Panc1 (cell line): ENCODE measurements around the gene TULP1. TPM values are rescaled to one million over a fixed set of nuclear protein-coding genes. Genes with fewer than 3 reads are reported as not detected.

Source experiments
- ATAC-seq: fragments of 200-7000 bp; cut with Tn5 transposase; 2 replicates; pipeline ENCODE4 v1.9.1; 2020; ENCODE audit warnings: mild to moderate bottlenecking, moderate library complexity
- BruUV-seq: library from RNA; stranded (reverse); fragments of 400-500 nt; replicated peaks from 2 replicates; lab custom pipeline; 2021; lab: Mats Ljungman, UMichigan
- CTCF ChIA-PET: fragments of 300-600 bp; sonication (Branson Sonifier 250); formaldehyde crosslinking; loops from one replicate; lab custom pipeline; 2022; ENCODE audit warnings: antibody characterized with exemption; lab: Charles Lee
- POLR2A ChIA-PET: fragments of 300-600 bp; sonication (Branson Sonifier 250); formaldehyde crosslinking; loops from one replicate; lab custom pipeline; 2022; ENCODE audit warnings: antibody characterized with exemption; lab: Charles Lee
- DNase-seq: peaks from one replicate; pipeline ENCODE4 v3.0.0-alpha.2; 2010; ENCODE audit warnings: low read depth, low spot score
- H3K27ac ChIP-seq: 2 replicates; pipeline ENCODE4 v1.5.1; 2011; ENCODE audit warnings: mild to moderate bottlenecking, low read length, inconsistent platforms
- H3K27me3 ChIP-seq: fragments of 200-500 bp; sonication (Bioruptor generic); 2 replicates; pipeline ENCODE4 v1.6.0; 2014; ENCODE audit warnings: low read length, inconsistent platforms; ENCODE audit not compliant: control insufficient read depth, insufficient read depth
- H3K36me3 ChIP-seq: fragments of 200-500 bp; sonication (Bioruptor generic); 2 replicates; pipeline ENCODE4 v1.5.1; 2014; ENCODE audit warnings: inconsistent platforms, mild to moderate bottlenecking, low read length, moderate library complexity; ENCODE audit not compliant: control insufficient read depth, insufficient read depth
- H3K4me1 ChIP-seq: 2 replicates; pipeline ENCODE4 v1.5.1; 2011; ENCODE audit warnings: inconsistent platforms, mild to moderate bottlenecking, low read length, moderate library complexity; ENCODE audit not compliant: control insufficient read depth, insufficient read depth
- H3K4me3 ChIP-seq, 2 experiments: 2 replicates each; pipeline ENCODE4 v1.5.1; 2011 to 2012; ENCODE audit warnings: low read depth in 2 of 2, low read length in 2 of 2, mild to moderate bottlenecking in 2 of 2, inconsistent platforms in 1 of 2, moderate library complexity in 1 of 2
- H3K9me3 ChIP-seq: fragments of 200-500 bp; sonication (Bioruptor generic); 2 replicates; pipeline ENCODE4 v1.5.1; 2014; ENCODE audit warnings: low read depth, mild to moderate bottlenecking, inconsistent platforms, low read length, moderate library complexity; ENCODE audit not compliant: control insufficient read depth, insufficient read depth
- CTCF ChIP-seq: fragments of 450-650 bp; IDR thresholded peaks from 2 replicates; pipeline ENCODE4 v1.5.1; 2017; ENCODE audit warnings: mild to moderate bottlenecking
- POLR2AphosphoS5 ChIP-seq: IDR thresholded peaks from 2 replicates; pipeline ENCODE4 v1.6.1; 2012; ENCODE audit warnings: mild to moderate bottlenecking, low read depth, low read length, moderate library complexity
- REST ChIP-seq, 2 experiments: IDR thresholded peaks; 2 replicates each; pipeline ENCODE4 v1.6.1; 2011 to 2012; ENCODE audit warnings: low read depth in 2 of 2, control low read depth in 1 of 2, low read length in 1 of 2, mild to moderate bottlenecking in 1 of 2, moderate library complexity in 1 of 2; ENCODE audit not compliant: insufficient read depth in 1 of 2
- SIN3A ChIP-seq: IDR thresholded peaks from 2 replicates; pipeline ENCODE4 v1.6.1; 2012; ENCODE audit warnings: low read depth, mild to moderate bottlenecking, low read length, moderate library complexity, borderline replicate concordance; ENCODE audit not compliant: insufficient read depth
- TCF7L2 ChIP-seq: IDR thresholded peaks from 2 replicates; pipeline ENCODE4 v1.6.1; 2011; ENCODE audit warnings: mild to moderate bottlenecking, low read depth, low read length, inconsistent platforms
- in situ Hi-C: cut with HindIII; loops from 2 replicates; pipeline ENCODE4 v1.10.0; 2016; ENCODE audit warnings: low sequenced_read_pairs, low pct_unique_long_range_greater_than_20kb
- intact Hi-C: fragments of 100-400 bp; cut with micrococcal nuclease; formaldehyde crosslinking; loops from one replicate; pipeline ENCODE4 v1.10.0; 2022; ENCODE audit not compliant: unreplicated experiment
- total RNA-seq: library from RNA; stranded (reverse); gene quantifications from one replicate; pipeline ENCODE4 v1.2.1, GENCODE V29; 2021; ENCODE audit not compliant: unreplicated experiment

TULP1 gene
- total RNA-seq, 1 experiment from 2014 or later, result not detected

- H3K27me3 ChIP-seq, result no peaks in the 10 kb centered on the region
- BruUV-seq, result no TSS peak
- in situ Hi-C loops, result no loop called here
- no peaks in the 10 kb centered on the region for H3K36me3 ChIP-seq
- H3K4me1 ChIP-seq, result peaks cover 17% of the 10 kb centered on the region
- ChIA-PET CTCF (no interaction called here), POLR2A (no interaction called here)
- no peak for TF ChIP-seq SIN3A
- no peak for TF ChIP-seq CTCF
- no peak for TF ChIP-seq REST (IDR thresholded peaks at IDR 0.05; ENCODE audit: insufficient read depth in 1 of 2, low read depth in 2 of 2, low read length in 1 of 2)
- no peak for TF ChIP-seq POLR2AphosphoS5
- TF ChIP-seq TCF7L2, result no peak
- ATAC-seq (peak; percentile 35; the same call in 1 of the 2 replicates), DNase-seq (no peak)
- H3K9me3 ChIP-seq, result no peaks in the 10 kb centered on the region
- no peak overlapping the region for H3K27ac ChIP-seq
- intact Hi-C loops, result no loop called here
- no peak overlapping the region for H3K4me3 ChIP-seq
Observed at GRCh38 chr6:35484921-35485392, 27.7 kb downstream of the TULP1 start.

- H3K27me3 ChIP-seq, result no peaks in the 10 kb centered on the region
- in situ Hi-C loops (no loop called here), intact Hi-C loops (no loop called here)
- ChIA-PET POLR2A (interaction anchor here (0.6 kb wide), 1 partner anchor 121 kb away, joined by 3 read pairs; no protein-coding TSS in a partner anchor), CTCF (no interaction called here)
- H3K4me3 ChIP-seq, result no peak overlapping the region
- no peak overlapping the region for H3K27ac ChIP-seq
- peaks cover 17% of the 10 kb centered on the region for H3K4me1 ChIP-seq
- H3K9me3 ChIP-seq, result no peaks in the 10 kb centered on the region
- no peak for TF ChIP-seq SIN3A
- no peaks in the 10 kb centered on the region for H3K36me3 ChIP-seq
- no peak for ATAC-seq
- no peak for DNase-seq
- BruUV-seq, result no TSS peak
Observed at GRCh38 chr6:35483893-35484645, 28.6 kb downstream of the TULP1 start.

- no peak overlapping the region for H3K27ac ChIP-seq
- no peak for ATAC-seq
- ChIA-PET CTCF (no interaction called here), POLR2A (interaction anchor here (0.6 kb wide), 1 partner anchor 122 kb away, joined by 3 read pairs; no protein-coding TSS in a partner anchor)
- no peak for TF ChIP-seq TCF7L2
- no peak for TF ChIP-seq CTCF
- TF ChIP-seq POLR2AphosphoS5, result no peak
- no peak for TF ChIP-seq SIN3A
- TF ChIP-seq REST (IDR thresholded peaks at IDR 0.05; ENCODE audit: insufficient read depth in 1 of 2, low read depth in 2 of 2, low read length in 1 of 2), result no peak
- H3K36me3 ChIP-seq, result no peaks in the 10 kb centered on the region
- H3K9me3 ChIP-seq, result no peaks in the 10 kb centered on the region
- H3K4me3 ChIP-seq, result no peak overlapping the region
- in situ Hi-C loops (no loop called here), intact Hi-C loops (no loop called here)
- peaks cover 15% of the 10 kb centered on the region for H3K4me1 ChIP-seq
- DNase-seq, result no peak
- no TSS peak for BruUV-seq
- H3K27me3 ChIP-seq, result no peaks in the 10 kb centered on the region
Observed at GRCh38 chr6:35483490-35483889, 29.2 kb downstream of the TULP1 start.
